ENCODE results near the gene NR2F2.
"Not testable (repeated sequence)": the region's sequence is repeated elsewhere in the genome, so short reads cannot be mapped to it uniquely, and the experiment has no call there.

The NR2F2 gene

DNA sequence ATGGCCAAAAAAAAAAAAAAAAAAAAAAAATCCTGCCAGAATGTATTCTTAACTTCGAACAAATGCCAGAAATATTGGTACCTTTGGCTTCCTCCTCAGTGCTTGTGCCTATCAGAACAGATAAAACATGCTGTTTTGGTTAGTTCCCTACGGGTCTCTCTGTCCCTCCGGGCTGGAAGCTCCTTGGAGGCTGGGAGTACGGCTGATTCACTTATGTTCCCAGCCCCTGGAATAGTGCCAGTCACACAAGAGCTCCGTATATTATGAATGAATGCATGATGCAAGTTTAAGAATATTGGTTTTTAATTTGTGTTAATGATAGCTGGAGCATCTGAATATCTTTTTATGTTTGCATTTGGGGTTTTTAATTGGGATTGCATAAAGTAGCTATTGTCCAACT is 44.0 kb downstream of the NR2F2 start:
- DNase-seq: no peak

DNA sequence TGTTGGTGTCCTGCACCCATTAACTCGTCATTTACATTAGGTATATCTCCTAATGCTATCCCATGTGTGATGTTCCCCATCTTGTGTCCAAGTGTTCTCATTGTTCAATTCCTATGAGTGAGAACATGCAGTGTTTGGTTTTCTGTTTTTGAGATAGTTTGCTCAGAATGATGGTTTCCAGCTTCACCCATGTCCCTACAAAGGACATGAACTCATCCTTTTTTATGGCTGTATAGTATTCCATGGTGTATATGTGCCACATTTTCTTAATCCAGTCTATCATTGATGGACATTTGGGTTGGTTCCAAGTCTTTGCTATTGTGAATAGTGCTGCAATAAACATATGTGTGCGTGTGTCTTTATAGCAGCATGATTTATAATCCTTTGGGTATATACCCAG is 49.1 kb downstream of the NR2F2 start:
- DNase-seq: not testable (repeated sequence)

DNA sequence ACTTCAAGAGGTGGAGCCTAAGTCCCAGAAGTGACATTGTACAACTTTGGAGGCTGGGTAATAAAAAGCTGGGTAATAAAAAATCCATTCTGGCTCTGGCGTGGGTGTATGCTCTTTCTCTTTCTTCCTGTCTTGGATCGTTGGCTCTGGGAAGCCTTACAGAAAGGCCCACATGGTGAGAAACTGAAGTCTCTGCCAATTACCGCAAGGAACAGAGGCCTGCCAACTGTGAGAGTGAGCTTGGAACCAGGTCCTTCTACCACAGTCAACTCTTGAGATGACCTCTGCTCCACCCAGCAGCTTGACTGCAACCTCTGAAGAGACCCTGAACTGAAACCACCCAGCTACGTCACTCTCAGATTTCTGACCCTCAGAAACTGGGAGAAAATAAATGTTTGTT is 51.0 kb downstream of the NR2F2 start:
- DNase-seq: no peak

- DNase-seq: no peak
These were observed 54.7 kb downstream of the NR2F2 start for GRCh38 chr15:96385195-96385594.

GRCh38 chr15:96388673-96389072 is 58.2 kb downstream of the NR2F2 start:
- DNase-seq: no peak

Measured in NCI-H1436 treated with DMSO at 0.1 percent for 48 hours (cell line).